ENCODE measurements around the gene WDR37. TPM values are rescaled to one million over a fixed set of nuclear protein-coding genes. Genes with fewer than 3 reads are reported as not detected.

The WDR37 gene
- total and polyA plus RNA-seq, 9 of the 15 experiments (the other 6 are each of a cell fraction or from before 2014, with no cell fraction given): 2.3 to 11.6 (median 6.7) TPM

GRCh38 chr10:1095498-1095897 is 39.3 kb downstream of the WDR37 start:
- Histone ChIP-seq H3K9me1 (ENCODE audit: control insufficient read depth, insufficient read depth, low read length) (no peaks in the 10 kb centered on the region), H3K27me3 (ENCODE audit: control insufficient read depth in 2 of 2, insufficient read depth in 2 of 2, low read length in 2 of 2) (no peaks in the 10 kb centered on the region), H3K27ac (ENCODE audit: extremely low read depth, low read depth, low read length) (no peak overlapping the region), H3K4me3 (no peak overlapping the region), H3K9me3 (replicated peaks; ENCODE audit: control insufficient read depth, insufficient read depth, low read depth, low read length) (no peaks in the 10 kb centered on the region), H2AFZ (ENCODE audit: low read depth, low read length) (no peak overlapping the region), H3K36me3 (ENCODE audit: control insufficient read depth, insufficient read depth, low read length) (peaks cover 62% of the 10 kb centered on the region; the same call in 2 of the 3 replicates), H4K20me1 (replicated peaks; ENCODE audit: control insufficient read depth, insufficient read depth, low read length) (no peaks in the 10 kb centered on the region), H3K9ac (ENCODE audit: insufficient read depth in 1 of 2, low read depth in 2 of 2, low read length in 2 of 2) (no peak overlapping the region; a peak in 1 of 4 replicates), H3K4me2 (ENCODE audit: insufficient read depth, low read length) (no peak overlapping the region), H3K4me1 (replicated peaks in 1 of 2; ENCODE audit: control insufficient read depth in 2 of 2, insufficient read depth in 2 of 2, low read length in 2 of 2) (no peaks in the 10 kb centered on the region), H3K79me2 (ENCODE audit: control insufficient read depth, insufficient read depth, low read length) (no peaks in the 10 kb centered on the region)
- TF ChIP-seq HNRNPUL1 (IDR thresholded peaks at IDR 0.05; ENCODE audit: low read length) (no peak), ZBED1 (IDR thresholded peaks at IDR 0.05) (no peak)
- DNase-seq (ENCODE audit: extremely low read depth in 1 of 4, low spot score in 3 of 4) (no peak), FAIRE-seq (no peak), ATAC-seq (no peak)
- in situ Hi-C loops (cut with MboI) (no loop called here), intact Hi-C loops (cut with micrococcal nuclease) (no loop called here)
- ChIA-PET CTCF (ENCODE audit: low intra/inter-chr PET ratio) (no interaction called here), POLR2A (no interaction called here)
- 84% methylated on average over 12 of the region's 12 CpGs for WGBS (ENCODE audit: insufficient coverage, low coverage, missing lambda C conversion rate)
- no TSS peak for BruUV-seq (replicated peaks)

GRCh38 chr10:1096287-1096889 is 40.2 kb downstream of the WDR37 start:
- DNase-seq (ENCODE audit: extremely low read depth in 1 of 4, low spot score in 3 of 4): no peak
- in situ Hi-C loops (cut with MboI) (no loop called here), intact Hi-C loops (cut with micrococcal nuclease) (no loop called here)
- ChIA-PET POLR2A (interaction anchor here (0.6 to 1.0 kb wide), 3 partner anchors 10 to 160 kb away, joined by 3 read pairs; no protein-coding TSS in a partner anchor), CTCF (ENCODE audit: low intra/inter-chr PET ratio) (no interaction called here)
- Histone ChIP-seq H3K27ac (ENCODE audit: extremely low read depth, low read depth, low read length) (no peak overlapping the region), H3K9ac (ENCODE audit: insufficient read depth in 1 of 2, low read depth in 2 of 2, low read length in 2 of 2) (no peak overlapping the region), H3K9me3 (replicated peaks; ENCODE audit: control insufficient read depth, insufficient read depth, low read depth, low read length) (no peaks in the 10 kb centered on the region), H3K9me1 (ENCODE audit: control insufficient read depth, insufficient read depth, low read length) (no peaks in the 10 kb centered on the region), H3K36me3 (ENCODE audit: control insufficient read depth, insufficient read depth, low read length) (peaks cover 58% of the 10 kb centered on the region; the same call in 2 of the 3 replicates), H3K4me2 (ENCODE audit: insufficient read depth, low read length) (no peak overlapping the region), H3K4me1 (replicated peaks in 1 of 2; ENCODE audit: control insufficient read depth in 2 of 2, insufficient read depth in 2 of 2, low read length in 2 of 2) (peaks cover 0 to 4% of the 10 kb centered on the region in 2 experiments; a peak in 1 of 5 replicates), H3K79me2 (ENCODE audit: control insufficient read depth, insufficient read depth, low read length) (no peaks in the 10 kb centered on the region), H4K20me1 (replicated peaks; ENCODE audit: control insufficient read depth, insufficient read depth, low read length) (no peaks in the 10 kb centered on the region), H3K4me3 (no peak overlapping the region), H2AFZ (ENCODE audit: low read depth, low read length) (no peak overlapping the region), H3K27me3 (ENCODE audit: control insufficient read depth in 2 of 2, insufficient read depth in 2 of 2, low read length in 2 of 2) (no peaks in the 10 kb centered on the region)
- FAIRE-seq: no peak
- WGBS (ENCODE audit: insufficient coverage, low coverage, missing lambda C conversion rate): 88% methylated on average over 19 of the region's 27 CpGs
- no TSS peak for BruUV-seq (replicated peaks)
- no peak for ATAC-seq
- TF ChIP-seq MBD2 (IDR thresholded peaks at IDR 0.05; ENCODE audit: borderline replicate concordance, low read depth) (no peak), IRF2 (CRISPR knock-in tag; IDR thresholded peaks at IDR 0.05) (no peak), ELK3 (CRISPR knock-in tag; IDR thresholded peaks at IDR 0.05) (no peak), PTRF (tag; IDR thresholded peaks at IDR 0.05) (no peak), RNF2 (IDR thresholded peaks at IDR 0.05) (no peak), HNRNPK (IDR thresholded peaks at IDR 0.05; ENCODE audit: low read depth, low read length, poor library complexity, severe bottlenecking) (no peak), ILF3 (IDR thresholded peaks at IDR 0.05; ENCODE audit: borderline replicate concordance) (no peak), DIDO1 (tag; IDR thresholded peaks at IDR 0.05; ENCODE audit: low read depth) (no peak), PTBP1 (IDR thresholded peaks at IDR 0.05; ENCODE audit: low read depth, low read length) (no peak), MYBL2 (IDR thresholded peaks at IDR 0.05; ENCODE audit: low read depth) (no peak), MYBL2 (CRISPR knock-in tag; IDR thresholded peaks at IDR 0.05; ENCODE audit: borderline replicate concordance) (no peak), CREM (IDR thresholded peaks at IDR 0.05; ENCODE audit: low read depth) (no peak), PYGO2 (tag; IDR thresholded peaks at IDR 0.05) (no peak), SRSF7 (optimal IDR thresholded peaks at IDR 0.05; ENCODE audit: low read depth, low read length) (no peak), CEBPG (CRISPR knock-in tag; IDR thresholded peaks at IDR 0.05) (no peak), CEBPG (tag; conservative IDR thresholded peaks at IDR 0.05 in 1 of 2, IDR thresholded peaks at IDR 0.05 in 1 of 2) (no peak), JUNB (CRISPR knock-in tag; conservative IDR thresholded peaks at IDR 0.05) (no peak)

Measured in K562 (cell line).